NCI-H446 treated with DMSO at 0.1 percent for 48 hours (cell line): ENCODE results near the gene ABR.

Experiments used
- DNase-seq: peaks from one replicate; lab custom pipeline; 2025; lab: John Stamatoyannopoulos, UW

Gene ABR

GRCh38 chr17:1179818-1180742, at the start of gene ABR:
TSS of gene ABR (minus strand) at chr17:1179981. CDS start at chr17:1179727, 254 bp downstream.
- no peak for DNase-seq

- DNase-seq: no peak
These were observed 49.6 kb upstream of the ABR start for GRCh38 chr17:1229349-1229899.

- DNase-seq: no peak
These were observed 49.1 kb upstream of the ABR start for GRCh38 chr17:1228781-1229348.

GRCh38 chr17:1227917-1228780, 48.4 kb upstream of the ABR start:
- no peak for DNase-seq

- no peak for DNase-seq
These were observed 47.6 kb upstream of the ABR start for GRCh38 chr17:1227365-1227764.

- DNase-seq: no peak
These were observed 46.5 kb upstream of the ABR start for GRCh38 chr17:1226308-1226707.

GRCh38 chr17:1224330-1224729, 44.5 kb upstream of the ABR start:
- DNase-seq: no peak

- no peak for DNase-seq
These were observed 43.9 kb upstream of the ABR start for GRCh38 chr17:1223662-1224061.

GRCh38 chr17:1222321-1222720, 42.5 kb upstream of the ABR start:
- DNase-seq: no peak

- no peak for DNase-seq
These were observed 41.4 kb upstream of the ABR start for GRCh38 chr17:1221209-1221608.

- DNase-seq: no peak
These were observed 40.6 kb upstream of the ABR start for GRCh38 chr17:1220346-1220745.

- no peak for DNase-seq
These were observed 37.3 kb upstream of the ABR start for GRCh38 chr17:1217089-1217385.

- DNase-seq: no peak
These were observed 36.7 kb upstream of the ABR start for GRCh38 chr17:1216217-1217088.

GRCh38 chr17:1212946-1213345, 33.2 kb upstream of the ABR start:
- DNase-seq: no peak

- DNase-seq: no peak
These were observed 31.5 kb upstream of the ABR start for GRCh38 chr17:1211287-1211686.

- no peak for DNase-seq
These were observed 29.2 kb upstream of the ABR start for GRCh38 chr17:1208966-1209365.

- no peak for DNase-seq
These were observed 26.4 kb upstream of the ABR start for GRCh38 chr17:1206026-1206777.

GRCh38 chr17:1203967-1204291, 24.1 kb upstream of the ABR start:
- no peak for DNase-seq

- no peak for DNase-seq
These were observed 23.6 kb upstream of the ABR start for GRCh38 chr17:1203111-1203966.

- no peak for DNase-seq
These were observed 22.5 kb upstream of the ABR start for GRCh38 chr17:1202291-1202690.
